ENCODE measurements around the gene RASL11B.

RASL11B gene

DNA sequence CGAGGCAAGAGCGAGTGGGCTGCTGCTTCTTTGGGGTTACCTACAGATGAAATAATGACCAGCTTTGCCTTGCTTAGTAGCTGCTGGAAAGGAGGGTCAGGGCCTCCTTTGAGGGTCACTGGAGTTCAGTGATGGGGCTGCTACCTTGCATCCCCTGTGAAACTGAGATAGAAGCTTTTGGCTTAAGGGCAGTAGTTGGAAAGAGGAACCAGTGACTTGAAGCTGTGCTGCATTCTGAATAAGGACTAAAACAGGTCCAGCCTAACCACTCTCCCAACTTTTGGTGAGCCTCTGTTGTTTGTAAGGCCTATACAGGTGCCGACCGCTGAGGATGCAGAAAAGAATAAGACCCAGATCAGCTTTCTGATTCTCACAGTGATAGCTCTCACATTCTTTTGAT, 41.2 kb downstream of the RASL11B start:
- H3K79me2 ChIP-seq (ENCODE audit: insufficient read depth, low read length) = no peaks in the 10 kb centered on the region
- H3K36me3 ChIP-seq (ENCODE audit: insufficient read depth, low read length) = no peaks in the 10 kb centered on the region
- no peak overlapping the region for H3K4me2 ChIP-seq (ENCODE audit: low read depth, low read length, poor library complexity, severe bottlenecking)
- H3K9me2 ChIP-seq (replicated peaks; ENCODE audit: low read depth, low read length) = no peaks in the 10 kb centered on the region
- no peaks in the 10 kb centered on the region for H3F3A ChIP-seq (ENCODE audit: low read depth)
- H4K20me1 ChIP-seq (ENCODE audit: insufficient read depth, low read length, poor library complexity, severe bottlenecking) = no peaks in the 10 kb centered on the region
- H3K9ac ChIP-seq (ENCODE audit: low read depth, low read length, poor library complexity, severe bottlenecking) = no peak overlapping the region
- TF ChIP-seq EZH2phosphoT487 (IDR thresholded peaks at IDR 0.05; ENCODE audit: borderline replicate concordance) (no peak), CTCF (conservative IDR thresholded peaks at IDR 0.05; ENCODE audit: low read length) (no peak)
- no peak overlapping the region for H2AFZ ChIP-seq (ENCODE audit: low read length)
- H3K27me3 ChIP-seq (ENCODE audit: insufficient read depth, low read length, poor library complexity, severe bottlenecking) = no peaks in the 10 kb centered on the region
- H3K9me3 ChIP-seq (ENCODE audit: insufficient read depth, low read depth, low read length) = no peaks in the 10 kb centered on the region
- no peak overlapping the region for H3K4me3 ChIP-seq (ENCODE audit: low read length, poor library complexity, severe bottlenecking)
- no peaks in the 10 kb centered on the region for H3K4me1 ChIP-seq (ENCODE audit: insufficient read depth, low read length, poor library complexity, severe bottlenecking)

GRCh38 chr4:52904421-52904820, 42.3 kb downstream of the RASL11B start:
- Histone ChIP-seq H2AFZ (ENCODE audit: low read length) (no peak overlapping the region), H3K9me3 (ENCODE audit: insufficient read depth, low read depth, low read length) (no peaks in the 10 kb centered on the region), H3K79me2 (ENCODE audit: insufficient read depth, low read length) (no peaks in the 10 kb centered on the region), H3K36me3 (ENCODE audit: insufficient read depth, low read length) (no peaks in the 10 kb centered on the region), H3F3A (ENCODE audit: low read depth) (no peaks in the 10 kb centered on the region), H3K9me2 (replicated peaks; ENCODE audit: low read depth, low read length) (no peaks in the 10 kb centered on the region), H3K4me2 (ENCODE audit: low read depth, low read length, poor library complexity, severe bottlenecking) (no peak overlapping the region), H4K20me1 (ENCODE audit: insufficient read depth, low read length, poor library complexity, severe bottlenecking) (no peaks in the 10 kb centered on the region), H3K27me3 (ENCODE audit: insufficient read depth, low read length, poor library complexity, severe bottlenecking) (no peaks in the 10 kb centered on the region), H3K4me3 (ENCODE audit: low read length, poor library complexity, severe bottlenecking) (no peak overlapping the region), H3K9ac (ENCODE audit: low read depth, low read length, poor library complexity, severe bottlenecking) (no peak overlapping the region), H3K4me1 (ENCODE audit: insufficient read depth, low read length, poor library complexity, severe bottlenecking) (no peaks in the 10 kb centered on the region)
- TF ChIP-seq EZH2phosphoT487 (IDR thresholded peaks at IDR 0.05; ENCODE audit: borderline replicate concordance) (no peak), CTCF (conservative IDR thresholded peaks at IDR 0.05; ENCODE audit: low read length) (no peak)

DNA sequence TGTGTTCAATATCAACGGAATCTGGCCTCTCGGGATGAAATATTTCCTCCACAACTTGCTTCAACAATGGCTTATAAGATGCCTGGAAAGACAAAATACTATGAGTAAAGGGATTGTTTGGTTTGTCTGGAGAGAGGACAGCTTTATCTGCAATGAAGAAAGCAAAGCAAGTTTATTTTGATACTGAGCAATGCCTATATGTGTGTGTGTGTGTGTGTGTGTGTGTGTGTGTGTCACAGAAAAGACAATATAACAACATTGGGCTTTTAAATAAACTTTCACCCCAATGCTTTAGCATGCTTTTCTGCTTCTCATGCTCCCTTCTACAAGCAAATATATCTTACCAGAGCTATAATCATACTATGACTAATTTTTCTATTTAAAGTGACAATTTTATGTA, 45.4 kb downstream of the RASL11B start:
- TF ChIP-seq CTCF (conservative IDR thresholded peaks at IDR 0.05; ENCODE audit: low read length) = no peak
- Histone ChIP-seq H3K9me3 (ENCODE audit: insufficient read depth, low read depth, low read length) (no peaks in the 10 kb centered on the region), H3F3A (ENCODE audit: low read depth) (no peaks in the 10 kb centered on the region), H3K4me2 (ENCODE audit: low read depth, low read length, poor library complexity, severe bottlenecking) (no peak overlapping the region), H3K79me2 (ENCODE audit: insufficient read depth, low read length) (no peaks in the 10 kb centered on the region), H3K27me3 (ENCODE audit: insufficient read depth, low read length, poor library complexity, severe bottlenecking) (no peaks in the 10 kb centered on the region), H3K4me1 (ENCODE audit: insufficient read depth, low read length, poor library complexity, severe bottlenecking) (no peaks in the 10 kb centered on the region), H2AFZ (ENCODE audit: low read length) (no peak overlapping the region), H3K4me3 (ENCODE audit: low read length, poor library complexity, severe bottlenecking) (no peak overlapping the region), H4K20me1 (ENCODE audit: insufficient read depth, low read length, poor library complexity, severe bottlenecking) (no peaks in the 10 kb centered on the region), H3K9ac (ENCODE audit: low read depth, low read length, poor library complexity, severe bottlenecking) (no peak overlapping the region), H3K36me3 (ENCODE audit: insufficient read depth, low read length) (no peaks in the 10 kb centered on the region), H3K9me2 (replicated peaks; ENCODE audit: low read depth, low read length) (no peaks in the 10 kb centered on the region)

All from Loucy (cell line).